ENCODE data around the gene SBK2.
A peak's percentile ranks its signal among the peaks of the same experiment; 100 is the strongest.

Gene SBK2

GRCh38 chr19:55484593-55485438 lies 52.1 kb downstream of the SBK2 start, which contains the start of gene NAT14:
NAT14 (plus strand) TSS chr19:55485188; CDS start chr19:55485709, 521 bp downstream.
- DNase-seq: peak; percentile 51

- DNase-seq: no peak
Measured at GRCh38 chr19:55483706-55484592, 53.0 kb downstream of the SBK2 start.

- no peak for DNase-seq
Measured at GRCh38 chr19:55482967-55483705, 53.8 kb downstream of the SBK2 start.

- DNase-seq: no peak
Measured at GRCh38 chr19:55482156-55482961, 54.6 kb downstream of the SBK2 start.

- no peak for DNase-seq
Measured at GRCh38 chr19:55481794-55482155, 55.2 kb downstream of the SBK2 start.

GRCh38 chr19:55481148-55481793 lies 55.7 kb downstream of the SBK2 start:
- no peak for DNase-seq

- DNase-seq: no peak
Measured at GRCh38 chr19:55479451-55480230, 57.3 kb downstream of the SBK2 start.

GRCh38 chr19:55479045-55479444 lies 57.9 kb downstream of the SBK2 start:
- DNase-seq: no peak
